Ishikawa (cell line): ENCODE measurements around the gene MN1.

Experiments used
- CEBPB ChIP-seq: IDR thresholded peaks from 2 replicates; pipeline ENCODE4 v1.6.1; 2012
- CREB1 ChIP-seq: IDR thresholded peaks from 2 replicates; pipeline ENCODE4 v1.6.1; 2012; ENCODE audit warnings: low read depth
- EP300 ChIP-seq: IDR thresholded peaks from 2 replicates; pipeline ENCODE4 v1.6.1; 2012; ENCODE audit warnings: borderline replicate concordance
- RAD21 ChIP-seq: IDR thresholded peaks from 2 replicates; pipeline ENCODE4 v1.6.1; 2012; ENCODE audit warnings: low read depth
- TCF12 ChIP-seq: IDR thresholded peaks from 2 replicates; pipeline ENCODE4 v1.6.1; 2012; ENCODE audit warnings: low read depth
- YY1 ChIP-seq: IDR thresholded peaks from 2 replicates; pipeline ENCODE4 v1.6.1; 2012; ENCODE audit warnings: low read depth
- TF ChIP-seq, protein P1 (sequence below): IDR thresholded peaks from 2 replicates; pipeline ENCODE4 v1.6.1; 2012

DNA sequence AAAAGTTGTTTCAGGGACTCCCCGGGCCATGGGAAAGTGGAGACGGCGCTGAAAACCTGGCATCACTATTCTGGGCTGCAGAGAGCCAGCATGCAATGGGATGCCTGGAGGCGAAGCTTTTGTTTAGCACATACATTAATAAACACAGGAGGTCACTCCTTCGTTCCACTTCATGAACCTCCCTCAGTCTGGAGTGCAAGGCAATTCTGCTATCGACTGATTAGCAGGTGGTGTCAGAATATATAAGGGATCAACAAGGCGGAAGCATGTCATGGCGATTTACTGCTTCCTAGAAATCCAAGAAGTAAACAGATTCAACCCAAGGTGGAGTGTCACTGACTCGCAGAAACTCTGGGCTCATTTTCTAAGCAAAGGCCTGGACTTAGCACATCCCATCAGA lies 45.4 kb upstream of the MN1 start:
- TF ChIP-seq YY1 (no peak), CEBPB (no peak), EP300 (no peak), RAD21 (no peak), CREB1 (no peak), TCF12 (no peak)
- TF ChIP-seq, protein P1, sequence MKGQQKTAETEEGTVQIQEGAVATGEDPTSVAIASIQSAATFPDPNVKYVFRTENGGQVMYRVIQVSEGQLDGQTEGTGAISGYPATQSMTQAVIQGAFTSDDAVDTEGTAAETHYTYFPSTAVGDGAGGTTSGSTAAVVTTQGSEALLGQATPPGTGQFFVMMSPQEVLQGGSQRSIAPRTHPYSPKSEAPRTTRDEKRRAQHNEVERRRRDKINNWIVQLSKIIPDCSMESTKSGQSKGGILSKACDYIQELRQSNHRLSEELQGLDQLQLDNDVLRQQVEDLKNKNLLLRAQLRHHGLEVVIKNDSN = no peak
